HepG2 (cell line): ENCODE measurements around the gene IL27RA. TPM values are rescaled to one million over a fixed set of nuclear protein-coding genes. Genes with fewer than 3 reads are reported as not detected.

Source experiments
- ARID3A ChIP-seq: IDR thresholded peaks from 2 replicates; pipeline ENCODE4 v1.6.1; 2012; ENCODE audit warnings: low read depth, low read length, improper control_type of control experiment
- ATF6 ChIP-seq: sonication (generic); formaldehyde crosslinking; conservative IDR thresholded peaks from 2 replicates; pipeline ENCODE4 v1.4.0; 2020; ENCODE audit warnings: missing genetic modification reagents
- CTCF ChIP-seq: sonication (generic); formaldehyde crosslinking; IDR thresholded peaks from 2 replicates; pipeline ENCODE4 v1.5.0; 2020; ENCODE audit warnings: mild to moderate bottlenecking, missing genetic modification reagents, moderate library complexity
- KIAA2018 ChIP-seq: sonication (generic); formaldehyde crosslinking; IDR thresholded peaks from 2 replicates; pipeline ENCODE4 v1.5.0; 2020; ENCODE audit warnings: mild to moderate bottlenecking, missing genetic modification reagents, borderline replicate concordance
- PREB ChIP-seq: sonication (generic); formaldehyde crosslinking; IDR thresholded peaks from 2 replicates; pipeline ENCODE4 v1.4.0; 2020; ENCODE audit warnings: missing genetic modification reagents
- RARA ChIP-seq: IDR thresholded peaks from 2 replicates; pipeline ENCODE4 v1.6.1; 2016; ENCODE audit warnings: missing genetic modification reagents, missing compliant biosample characterization
- SNAI1 ChIP-seq: sonication (generic); formaldehyde crosslinking; IDR thresholded peaks from 2 replicates; pipeline ENCODE4 v1.5.0; 2020; ENCODE audit warnings: mild to moderate bottlenecking, missing genetic modification reagents, borderline replicate concordance
- THAP11 ChIP-seq: IDR thresholded peaks from 2 replicates; pipeline ENCODE4 v1.6.1; 2016; ENCODE audit warnings: missing biosample characterization, missing genetic modification reagents
- ZNF124 ChIP-seq: sonication (generic); formaldehyde crosslinking; IDR thresholded peaks from 2 replicates; pipeline ENCODE4 v1.4.0; 2020; ENCODE audit warnings: missing genetic modification reagents
- ZNF414 ChIP-seq: sonication (generic); formaldehyde crosslinking; IDR thresholded peaks from 2 replicates; pipeline ENCODE4 v1.5.0; 2020; ENCODE audit warnings: missing genetic modification reagents
- ZNF607 ChIP-seq: sonication (generic); formaldehyde crosslinking; IDR thresholded peaks from 2 replicates; pipeline ENCODE4 v1.5.1; 2020; ENCODE audit warnings: missing genetic modification reagents, mild to moderate bottlenecking, borderline replicate concordance
- ZNF780A ChIP-seq: sonication (generic); formaldehyde crosslinking; IDR thresholded peaks from 2 replicates; pipeline ENCODE4 v1.8.0; 2022; ENCODE audit warnings: mild to moderate bottlenecking, missing genetic modification reagents, moderate library complexity
- polyA plus RNA-seq, 8 experiments: library from polyadenylated mRNA; depleted of rRNA in 3 of 8; stranded (reverse) in 7 of 8; unstranded in 1 of 8; fragments of >200 nt; fragmentation: Illumina TruSeq in 4 of 8; extraction: Trizol in 4 of 8; gene quantifications; 2 replicates each; pipeline versions ENCODE4 v1.2.1 to v1.2.3, GENCODE V29; 2011 to 2016; ENCODE audit warnings: low read depth in 4 of 8, missing spikeins in 1 of 8, mixed read lengths in 1 of 8; ENCODE audit not compliant: insufficient read depth in 1 of 8
- total RNA-seq, 5 experiments: library from RNA; depleted of rRNA; stranded (reverse); fragments of >200 nt; fragmentation: Illumina TruSeq; extraction: Trizol; gene quantifications; 2 replicates each; pipeline ENCODE4 v1.2.3, GENCODE V29; 2016; ENCODE audit warnings: low read depth in 1 of 5

Gene IL27RA
- total and polyA plus RNA-seq, 2 of the 13 experiments (the other 11 are each of a cell fraction or from before 2014, with no cell fraction given): 3.5 to 8.1 TPM

- no peak for TF ChIP-seq PREB (CRISPR knock-in tag)
- TF ChIP-seq RARA (CRISPR knock-in tag): no peak; the same call in 1 of the 2 replicates
- no peak for TF ChIP-seq KIAA2018 (CRISPR knock-in tag)
- TF ChIP-seq ARID3A: no peak
- no peak for TF ChIP-seq ZNF414 (CRISPR knock-in tag)
- no peak for TF ChIP-seq ZNF780A (CRISPR knock-in tag)
- 0 out of 2 replicates have a peak, but pooled peaks have one; percentile 7 for TF ChIP-seq CTCF (CRISPR knock-in tag)
- TF ChIP-seq THAP11 (CRISPR knock-in tag): peak; percentile 94
- no peak for TF ChIP-seq ZNF607 (CRISPR knock-in tag)
- TF ChIP-seq SNAI1 (CRISPR knock-in tag): no peak
- TF ChIP-seq ZNF124: peak; percentile 74; the same call in 1 of the 2 replicates
- no peak for TF ChIP-seq ATF6 (CRISPR knock-in tag)
These were observed 24.6 kb upstream of the IL27RA start (continued) for GRCh38 chr19:14006766-14007562.
